Measurements from ENCODE around the gene WDR83. TPM values are rescaled to one million over a fixed set of nuclear protein-coding genes. Genes with fewer than 3 reads are reported as not detected.
A peak's percentile ranks its signal among the peaks of the same experiment; 100 is the strongest.
"Not testable (repeated sequence)": the region's sequence is repeated elsewhere in the genome, so short reads cannot be mapped to it uniquely, and the experiment has no call there.

WDR83 gene
- total RNA-seq, 4 donors from 2014 or later: 10.0 to 19.7 (median 13.9) TPM

DNA sequence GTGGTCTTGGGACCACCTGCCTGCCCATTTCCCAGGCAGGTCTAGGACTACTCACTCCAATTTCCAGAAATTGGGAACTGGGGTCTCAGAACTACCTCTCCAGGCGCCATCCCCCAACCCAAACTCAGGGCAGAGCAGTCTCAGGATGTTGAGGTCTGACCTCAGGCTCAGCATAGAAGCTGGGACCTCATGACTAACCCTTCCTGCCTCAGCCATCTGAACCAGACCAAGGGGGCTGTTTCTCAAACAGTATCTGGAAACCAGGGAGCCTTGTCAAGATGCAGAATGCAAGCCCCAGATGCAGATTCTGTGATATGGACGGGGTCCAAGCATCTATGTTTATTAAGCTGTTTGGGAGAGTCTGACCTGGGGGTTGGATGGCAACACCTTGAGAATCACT, 28.5 kb downstream of the WDR83 start:
- no peak for TF ChIP-seq POLR2AphosphoS5 (IDR thresholded peaks at IDR 0.05)
- no peak for TF ChIP-seq CTCF (IDR thresholded peaks at IDR 0.05)
- no peak for TF ChIP-seq POLR2A (IDR thresholded peaks at IDR 0.05; ENCODE audit: low read depth)
- no peak for TF ChIP-seq EP300 (IDR thresholded peaks at IDR 0.05)
- H3K27me3 ChIP-seq: no peaks in the 10 kb centered on the region
- intact Hi-C loops (cut with DNase I): no loop called here
- H3K4me3 ChIP-seq: no peak overlapping the region
- DNase-seq (ENCODE audit: extremely low spot score): no peak
- no peaks in the 10 kb centered on the region for H3K9me3 ChIP-seq
- H3K36me3 ChIP-seq: peaks cover 2 to 21% (median 12%) of the 10 kb centered on the region in 4 donors
- peaks cover 16 to 24% (median 22%) of the 10 kb centered on the region in 4 donors for H3K4me1 ChIP-seq
- WGBS: 80% methylated on average over 2 of the region's 2 CpGs
- H3K27ac ChIP-seq (replicated peaks in 1 of 4): no peak overlapping the region

DNA sequence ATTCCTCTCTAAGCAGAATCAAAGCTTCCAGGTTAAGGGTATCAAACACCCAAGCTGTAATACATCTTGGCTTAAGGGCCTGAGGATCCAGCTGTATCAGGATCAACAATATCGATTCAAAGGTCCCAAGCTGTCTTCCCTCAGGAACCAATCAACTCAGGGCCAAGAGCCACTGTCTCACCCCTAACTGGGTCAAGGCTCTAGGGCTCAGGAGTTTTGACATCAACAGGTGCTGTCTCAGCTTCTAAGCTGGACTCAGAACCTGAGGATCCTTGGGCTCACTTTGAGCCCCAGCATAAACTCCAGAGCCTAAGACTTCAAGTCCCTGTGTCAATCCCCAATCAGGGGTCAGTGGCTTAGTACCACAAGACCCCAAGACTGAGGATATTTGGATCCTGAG, 28.9 kb downstream of the WDR83 start:
- Histone ChIP-seq H3K4me3 (peak overlapping the region; percentile 67 to 90 (median 74)), H3K27ac (replicated peaks in 1 of 4) (no peak overlapping the region), H3K36me3 (peaks cover 6 to 25% (median 16%) of the 10 kb centered on the region in 4 donors), H3K4me1 (peaks cover 16 to 24% (median 22%) of the 10 kb centered on the region in 4 donors), H3K27me3 (no peaks in the 10 kb centered on the region), H3K9me3 (no peaks in the 10 kb centered on the region)
- no peak for DNase-seq (ENCODE audit: extremely low spot score)
- WGBS: 69% methylated on average over 1 of the region's 1 CpG
- intact Hi-C loops (cut with DNase I): no loop called here
- no peak for TF ChIP-seq POLR2A (IDR thresholded peaks at IDR 0.05; ENCODE audit: low read depth)
- no peak for TF ChIP-seq EP300 (IDR thresholded peaks at IDR 0.05)
- no peak for TF ChIP-seq CTCF (IDR thresholded peaks at IDR 0.05)
- TF ChIP-seq POLR2AphosphoS5 (IDR thresholded peaks at IDR 0.05): no peak

- no CpG with 5 or more reads among the region's 36 CpGs for WGBS
- peaks cover 16 to 24% (median 22%) of the 10 kb centered on the region in 4 donors for H3K4me1 ChIP-seq
- intact Hi-C loops (cut with DNase I): no loop called here
- H3K9me3 ChIP-seq: no peaks in the 10 kb centered on the region
- peak overlapping the region; percentile 67 to 90 (median 74) for H3K4me3 ChIP-seq
- DNase-seq (ENCODE audit: extremely low spot score): no peak
- H3K36me3 ChIP-seq: peaks cover 11 to 30% (median 21%) of the 10 kb centered on the region in 4 donors
- H3K27ac ChIP-seq (replicated peaks in 1 of 4): peak overlapping the region; percentile 82 to 94 (median 92)
- TF ChIP-seq CTCF (IDR thresholded peaks at IDR 0.05) (no peak), EP300 (IDR thresholded peaks at IDR 0.05) (no peak)
- H3K27me3 ChIP-seq: no peaks in the 10 kb centered on the region
Measured at GRCh38 chr19:12695997-12696365, 29.4 kb downstream of the WDR83 start.

- TF ChIP-seq CTCF (IDR thresholded peaks at IDR 0.05) (peak in 1 of 3 experiments; percentile 23), POLR2A (IDR thresholded peaks at IDR 0.05; ENCODE audit: low read depth) (no peak), POLR2AphosphoS5 (IDR thresholded peaks at IDR 0.05) (peak; percentile 95 to 96)
- H3K36me3 ChIP-seq: peaks cover 18 to 36% (median 28%) of the 10 kb centered on the region in 4 donors
- intact Hi-C loops (cut with DNase I): no loop called here
- 18% methylated on average over 18 of the region's 59 CpGs for WGBS
- H3K4me3 ChIP-seq: peak within 1 kb of the TSS; percentile 67 to 90 (median 74)
- H3K27me3 ChIP-seq: no peaks in the 10 kb centered on the region
- H3K4me1 ChIP-seq: peaks cover 16 to 24% (median 22%) of the 10 kb centered on the region in 4 donors
- peak within 1 kb of the TSS; percentile 82 to 94 (median 92) for H3K27ac ChIP-seq (replicated peaks in 1 of 4)
- peak; percentile 100 for DNase-seq (ENCODE audit: extremely low spot score)
- H3K9me3 ChIP-seq: no peaks in the 10 kb centered on the region
Measured at GRCh38 chr19:12696366-12697335, 30.0 kb downstream of the WDR83 start, which contains the start of gene FBXW9. Gene FBXW9 (minus strand): TSS chr19:12696631. CDS start chr19:12696581, 50 bp downstream.

GRCh38 chr19:12697425-12697824, 30.8 kb downstream of the WDR83 start:
- Histone ChIP-seq H3K4me1 (peaks cover 16 to 24% (median 22%) of the 10 kb centered on the region in 4 donors), H3K4me3 (peak overlapping the region in 1 of 4 donors; percentile 75), H3K27ac (replicated peaks in 1 of 4) (peak overlapping the region in 2 of 4 donors; percentile 92 to 94), H3K36me3 (peaks cover 25 to 44% (median 36%) of the 10 kb centered on the region in 4 donors)
- H3K27me3 ChIP-seq; intact Hi-C loops (cut with DNase I); DNase-seq (ENCODE audit: extremely low spot score); H3K9me3 ChIP-seq: not testable (repeated sequence)
- 98% methylated on average over 15 of the region's 22 CpGs for WGBS
